H1 (cell line): Measurements from ENCODE around the gene KCNB1. TPM values are rescaled to one million over a fixed set of nuclear protein-coding genes. Genes with fewer than 3 reads are reported as not detected.

ENCODE experiments used
- CTCF ChIA-PET: fragments of 300-600 bp; sonication (Branson Sonifier 250); formaldehyde crosslinking; loops from one replicate; lab custom pipeline; 2021; ENCODE audit not compliant: partially characterized antibody; lab: Charles Lee
- POLR2A ChIA-PET: fragments of 300-600 bp; sonication (Branson Sonifier 250); formaldehyde crosslinking; loops from one replicate; lab custom pipeline; 2021; ENCODE audit warnings: inconsistent platforms; ENCODE audit not compliant: partially characterized antibody; lab: Charles Lee
- DNase-seq, 2 experiments: peaks; one replicate each; pipeline versions ENCODE4 v3.0.0 to v3.0.0-alpha.2; 2010 to 2022; ENCODE audit warnings: low spot score in 2 of 2, low read depth in 1 of 2, mixed read lengths in 1 of 2
- FAIRE-seq: peaks from 2 replicates; lab custom pipeline; 2011; peaks lifted over from hg19 to GRCh38; lab: Jason Lieb, UNC
- H2AFZ ChIP-seq: 2 replicates; pipeline ENCODE4 v1.8.1; 2012; ENCODE audit warnings: low read length, inconsistent platforms
- H2AK5ac ChIP-seq: 2 replicates; pipeline ENCODE4 v1.6.1; 2013; ENCODE audit warnings: low read depth, low read length
- H2BK120ac ChIP-seq: replicated peaks from 2 replicates; pipeline ENCODE3; 2013; ENCODE audit warnings: low read depth, low read length, inconsistent platforms
- H2BK12ac ChIP-seq: 2 replicates; pipeline ENCODE4 v1.6.1; 2013; ENCODE audit warnings: low read depth, low read length
- H2BK15ac ChIP-seq: 2 replicates; pipeline ENCODE4 v1.6.1; 2013; ENCODE audit warnings: low read length
- H2BK20ac ChIP-seq: 2 replicates; pipeline ENCODE4 v1.6.1; 2013; ENCODE audit warnings: low read length
- H2BK5ac ChIP-seq: 2 replicates; pipeline ENCODE4 v1.6.1; 2013; ENCODE audit warnings: low read depth, low read length
- H3K14ac ChIP-seq: 2 replicates; pipeline ENCODE4 v1.6.1; 2013; ENCODE audit warnings: inconsistent platforms; ENCODE audit not compliant: insufficient read length
- H3K18ac ChIP-seq: 2 replicates; pipeline ENCODE4 v1.6.1; 2013; ENCODE audit warnings: low read length; ENCODE audit errors: extremely low read depth
- H3K23ac ChIP-seq: 2 replicates; pipeline ENCODE4 v1.6.1; 2013; ENCODE audit warnings: inconsistent platforms; ENCODE audit not compliant: insufficient read length
- H3K23me2 ChIP-seq: 2 replicates; pipeline ENCODE4 v1.6.1; 2013; ENCODE audit warnings: low read depth, low read length
- H3K27ac ChIP-seq: 2 replicates; pipeline ENCODE4 v1.6.1; 2011; ENCODE audit warnings: low read depth, low read length, inconsistent platforms
- H3K27me3 ChIP-seq, 4 experiments: replicated peaks in 1 of 4; 1 replicate in 1 of 4; 2 replicates in 3 of 4; pipeline versions ENCODE4 v1.6.1 to v1.8.1; 2011 to 2013; ENCODE audit warnings: low read length in 3 of 4, mild to moderate bottlenecking in 3 of 4, inconsistent platforms in 2 of 4, mixed read lengths in 2 of 4, moderate library complexity in 1 of 4; ENCODE audit not compliant: control insufficient read depth in 3 of 4, insufficient read depth in 3 of 4; ENCODE audit errors: extremely low read depth in 1 of 4
- H3K36me3 ChIP-seq, 4 experiments: 2 replicates each; pipeline versions ENCODE4 v1.6.1 to v1.8.1; 2011 to 2013; ENCODE audit warnings: mild to moderate bottlenecking in 4 of 4, low read length in 3 of 4, moderate library complexity in 2 of 4, control low read depth in 1 of 4, inconsistent platforms in 1 of 4; ENCODE audit not compliant: insufficient read depth in 4 of 4, control insufficient read depth in 2 of 4
- H3K4ac ChIP-seq: replicated peaks from 2 replicates; pipeline ENCODE3; 2013; ENCODE audit warnings: low read length, low read depth, mixed read lengths, inconsistent platforms; ENCODE audit not compliant: insufficient read length
- H3K4me1 ChIP-seq, 4 experiments: replicated peaks in 1 of 4; 1 replicate in 1 of 4; 2 replicates in 3 of 4; pipeline versions ENCODE4 v1.6.1 to v1.8.1; 2011 to 2013; ENCODE audit warnings: low read length in 3 of 4, inconsistent platforms in 2 of 4, mixed read lengths in 1 of 4; ENCODE audit not compliant: insufficient read depth in 4 of 4, control insufficient read depth in 3 of 4
- H3K4me2 ChIP-seq, 2 experiments: 2 replicates each; pipeline versions ENCODE4 v1.6.1 to v1.8.1; 2011 to 2013; ENCODE audit warnings: low read depth in 2 of 2, low read length in 2 of 2, control low read depth in 1 of 2, inconsistent platforms in 1 of 2, mild to moderate bottlenecking in 1 of 2; ENCODE audit not compliant: insufficient read depth in 1 of 2
- H3K4me3 ChIP-seq, 4 experiments: fragments of 200-600, 300-600 bp in 1 of 4; sonication (generic), shearing (Covaris generic), sonication (Bioruptor Twin) in 1 of 4; 2 replicates each; pipeline versions ENCODE4 v1.5.1 to v1.8.1; 2011 to 2016; ENCODE audit warnings: low read length in 4 of 4, low read depth in 3 of 4, control low read depth in 2 of 4, inconsistent platforms in 2 of 4, mild to moderate bottlenecking in 2 of 4, mixed read lengths in 1 of 4, moderate library complexity in 1 of 4; ENCODE audit not compliant: insufficient read depth in 2 of 4; ENCODE audit errors: extremely low read depth in 1 of 4
- H3K56ac ChIP-seq: replicated peaks from 2 replicates; pipeline ENCODE3; 2013; ENCODE audit warnings: low read depth, mild to moderate bottlenecking, mixed read lengths, low read length, inconsistent platforms; ENCODE audit not compliant: insufficient read length
- H3K79me1 ChIP-seq: 2 replicates; pipeline ENCODE4 v1.6.1; 2013; ENCODE audit warnings: low read depth, low read length, control low read depth
- H3K79me2 ChIP-seq, 2 experiments: 2 replicates each; pipeline versions ENCODE4 v1.6.1 to v1.8.1; 2012 to 2013; ENCODE audit warnings: low read length in 2 of 2, mild to moderate bottlenecking in 2 of 2, inconsistent platforms in 1 of 2; ENCODE audit not compliant: insufficient read depth in 2 of 2, control insufficient read depth in 1 of 2
- H3K9ac ChIP-seq, 4 experiments: replicated peaks in 1 of 4; 1 replicate in 1 of 4; 2 replicates in 3 of 4; pipeline versions ENCODE4 v1.6.1 to v1.8.1; 2011 to 2013; ENCODE audit warnings: low read depth in 3 of 4, low read length in 3 of 4, control low read depth in 2 of 4, mild to moderate bottlenecking in 2 of 4, moderate library complexity in 2 of 4, inconsistent platforms in 1 of 4; ENCODE audit errors: extremely low read depth in 1 of 4
- H3K9me3 ChIP-seq, 2 experiments: 2 replicates each; pipeline versions ENCODE4 v1.6.1 to v1.8.1; 2012 to 2013; ENCODE audit warnings: mild to moderate bottlenecking in 2 of 2, moderate library complexity in 2 of 2, control low read depth in 1 of 2, inconsistent platforms in 1 of 2, low read depth in 1 of 2, low read length in 1 of 2, mixed read lengths in 1 of 2; ENCODE audit not compliant: insufficient read depth in 2 of 2
- H4K20me1 ChIP-seq, 2 experiments: replicated peaks in 1 of 2; 2 replicates each; pipeline versions ENCODE3 to v1.8.1; 2011 to 2013; ENCODE audit warnings: inconsistent platforms in 2 of 2, low read length in 2 of 2, mild to moderate bottlenecking in 1 of 2; ENCODE audit not compliant: insufficient read depth in 2 of 2, control insufficient read depth in 1 of 2
- H4K5ac ChIP-seq: 2 replicates; pipeline ENCODE4 v1.6.1; 2013; ENCODE audit warnings: low read length, low read depth, mixed read lengths, inconsistent platforms; ENCODE audit not compliant: insufficient read length
- H4K8ac ChIP-seq: 2 replicates; pipeline ENCODE4 v1.8.0; 2013; ENCODE audit warnings: mild to moderate bottlenecking, moderate library complexity, low read length, inconsistent platforms; ENCODE audit not compliant: insufficient read depth; ENCODE audit errors: extremely low read depth
- H4K91ac ChIP-seq: replicated peaks from 2 replicates; pipeline ENCODE3; 2013; ENCODE audit warnings: low read length, mixed read lengths, inconsistent platforms; ENCODE audit not compliant: insufficient read length
- BACH1 ChIP-seq: IDR thresholded peaks from 2 replicates; pipeline ENCODE4 v1.6.1; 2012; ENCODE audit warnings: low read length, improper control_type of control experiment
- BRCA1 ChIP-seq: IDR thresholded peaks from 2 replicates; pipeline ENCODE4 v1.6.1; 2012; ENCODE audit warnings: low read depth, low read length, improper control_type of control experiment
- KDM1A ChIP-seq: fragments of 200-600, 300-600 bp; sonication (generic); IDR thresholded peaks from 2 replicates; pipeline ENCODE4 v1.7.1; 2016; ENCODE audit warnings: mild to moderate bottlenecking, low read length, borderline replicate concordance
- NANOG ChIP-seq: IDR thresholded peaks from 2 replicates; pipeline ENCODE4 v1.6.1; 2011; ENCODE audit warnings: low read length, low read depth, mild to moderate bottlenecking, inconsistent platforms; ENCODE audit not compliant: insufficient read depth, poor library complexity, severe bottlenecking
- RBBP5 ChIP-seq: IDR thresholded peaks from 2 replicates; pipeline ENCODE4 v1.7.1; 2012; ENCODE audit warnings: low read depth, mild to moderate bottlenecking, inconsistent platforms, low read length, moderate library complexity, borderline replicate concordance
- RFX5 ChIP-seq: IDR thresholded peaks from 2 replicates; pipeline ENCODE4 v1.6.1; 2011; ENCODE audit warnings: low read depth, low read length, improper control_type of control experiment, borderline replicate concordance
- RNF2 ChIP-seq: fragments of 200-900, 300-1000 bp; sonication (generic); IDR thresholded peaks from 2 replicates; pipeline ENCODE4 v1.7.1; 2016; ENCODE audit warnings: borderline replicate concordance, low read depth, mild to moderate bottlenecking, antibody characterized with exemption, low read length; ENCODE audit not compliant: poor library complexity, severe bottlenecking; ENCODE audit errors: missing control alignments
- RXRA ChIP-seq: IDR thresholded peaks from 2 replicates; pipeline ENCODE4 v1.6.1; 2011; ENCODE audit warnings: low read depth, mild to moderate bottlenecking, low read length, moderate library complexity; ENCODE audit not compliant: insufficient read depth
- SIN3A ChIP-seq, 2 experiments: IDR thresholded peaks in 1 of 2; conservative IDR thresholded peaks in 1 of 2; 2 replicates each; pipeline ENCODE4 v1.6.1; 2011 to 2012; ENCODE audit warnings: low read length in 2 of 2, improper control_type of control experiment in 1 of 2, low read depth in 1 of 2, mild to moderate bottlenecking in 1 of 2
- TBP ChIP-seq: IDR thresholded peaks from 2 replicates; pipeline ENCODE4 v1.6.1; 2011; ENCODE audit warnings: low read depth, low read length, improper control_type of control experiment
- TCF12 ChIP-seq: IDR thresholded peaks from 2 replicates; pipeline ENCODE4 v1.6.1; 2011; ENCODE audit warnings: low read depth, mild to moderate bottlenecking, low read length
- WGBS, 2 experiments: shearing (Covaris generic) in 1 of 2; methylation state at CpG; one replicate each; pipeline versions ENCODE4 v1.1.6 to v1.1.7; 2013 to 2015; ENCODE audit warnings: low lambda C conversion rate in 2 of 2, mixed read lengths in 2 of 2, inconsistent platforms in 1 of 2, low coverage in 1 of 2, missing lambda C conversion rate in 1 of 2; ENCODE audit not compliant: insufficient replicate concordance in 2 of 2, insufficient coverage in 1 of 2, insufficient read length in 1 of 2; ENCODE audit errors: extremely low coverage in 1 of 2, missing lambda C conversion rate in 1 of 2; 5-methylcytosine and 5-hydroxymethylcytosine counted together
- polyA plus RNA-seq, 7 experiments: library from polyadenylated mRNA; depleted of rRNA in 3 of 7; stranded (reverse) in 5 of 7; unstranded in 2 of 7; fragments of >200 nt in 5 of 7; fragments of 200-250 nt in 2 of 7; gene quantifications; 1 replicate in 5 of 7; 2 replicates in 1 of 7; 4 replicates in 1 of 7; pipeline versions ENCODE4 v1.2.1 to v1.2.3, GENCODE V29; 2011 to 2013; ENCODE audit warnings: missing spikeins in 2 of 7, mixed read lengths in 2 of 7
- total RNA-seq: library from RNA; stranded (reverse); fragmentation: NEBNext Ultra II Directional; extraction: Animal tissue kit (Norgen Biotek cat#: 25700); gene quantifications from 2 replicates; pipeline ENCODE4 v1.2.1, GENCODE V29; 2021
- TF ChIP-seq, protein P1 (sequence below): IDR thresholded peaks from 2 replicates; pipeline ENCODE4 v1.6.1; 2012; ENCODE audit warnings: low read length, inconsistent platforms

Gene KCNB1
- total and polyA plus RNA-seq, 2 of the 8 experiments (the other 6 are each of a cell fraction or from before 2014, with no cell fraction given) = 0.58 to 0.67 TPM

DNA sequence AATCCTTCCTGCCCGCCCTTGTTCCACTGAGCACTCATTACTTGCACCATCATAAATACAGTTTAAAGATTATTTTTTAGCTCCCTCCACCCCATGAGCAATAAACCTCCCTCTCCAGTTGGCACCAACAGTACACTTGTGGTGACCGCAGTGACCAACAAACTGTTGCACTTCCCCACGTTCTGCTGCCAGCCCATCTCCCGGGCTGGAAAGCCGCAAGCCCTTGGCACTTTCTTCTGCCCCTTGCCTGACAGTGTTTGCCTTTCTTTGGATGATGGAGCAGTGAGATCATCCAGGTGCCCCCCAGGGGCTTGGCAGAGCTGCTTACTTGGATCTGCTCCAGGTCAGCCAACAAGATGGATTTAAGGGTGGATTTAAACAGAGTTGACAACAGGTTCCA is 21.6 kb downstream of the KCNB1 start:
- no peak overlapping the region for H3K4me3 ChIP-seq
- CTCF ChIA-PET = interaction anchor here (1.0 kb wide), 1 partner anchor 76 kb away, joined by 3 read pairs; no protein-coding TSS in a partner anchor
- no peak for FAIRE-seq
- TF ChIP-seq RBBP5 (no peak), RNF2 (no peak), BACH1 (no peak), TBP (no peak), BRCA1 (no peak), TCF12 (no peak), KDM1A (no peak), NANOG (no peak), SIN3A (conservative IDR thresholded peaks at IDR 0.05 in 1 of 2, IDR thresholded peaks at IDR 0.05 in 1 of 2; ENCODE audit: low read depth in 1 of 2, low read length in 2 of 2) (no peak), RFX5 (no peak), RXRA (no peak)
- TF ChIP-seq, protein P1, sequence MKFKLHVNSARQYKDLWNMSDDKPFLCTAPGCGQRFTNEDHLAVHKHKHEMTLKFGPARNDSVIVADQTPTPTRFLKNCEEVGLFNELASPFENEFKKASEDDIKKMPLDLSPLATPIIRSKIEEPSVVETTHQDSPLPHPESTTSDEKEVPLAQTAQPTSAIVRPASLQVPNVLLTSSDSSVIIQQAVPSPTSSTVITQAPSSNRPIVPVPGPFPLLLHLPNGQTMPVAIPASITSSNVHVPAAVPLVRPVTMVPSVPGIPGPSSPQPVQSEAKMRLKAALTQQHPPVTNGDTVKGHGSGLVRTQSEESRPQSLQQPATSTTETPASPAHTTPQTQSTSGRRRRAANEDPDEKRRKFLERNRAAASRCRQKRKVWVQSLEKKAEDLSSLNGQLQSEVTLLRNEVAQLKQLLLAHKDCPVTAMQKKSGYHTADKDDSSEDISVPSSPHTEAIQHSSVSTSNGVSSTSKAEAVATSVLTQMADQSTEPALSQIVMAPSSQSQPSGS = no peak

More for the DNA sequence above, 21.6 kb downstream of the KCNB1 start:
- Histone ChIP-seq H2BK5ac (no peak overlapping the region), H3K36me3 (no peaks in the 10 kb centered on the region), H4K5ac (no peak overlapping the region), H3K4me1 (no peaks in the 10 kb centered on the region), H3K79me2 (no peaks in the 10 kb centered on the region), H2BK12ac (no peak overlapping the region), H3K4me2 (no peak overlapping the region), H3K79me1 (no peaks in the 10 kb centered on the region; the same call in 1 of the 2 replicates), H2AK5ac (no peak overlapping the region), H3K23me2 (no peaks in the 10 kb centered on the region), H3K9me3 (no peaks in the 10 kb centered on the region), H4K8ac (no peak overlapping the region), H3K14ac (no peak overlapping the region), H3K27ac (no peak overlapping the region), H3K9ac (no peak overlapping the region), H2BK20ac (no peak overlapping the region), H3K23ac (no peak overlapping the region), H2BK120ac (no peak overlapping the region), H3K27me3 (no peaks in the 10 kb centered on the region), H3K18ac (no peak overlapping the region), H3K56ac (no peak overlapping the region), H3K4ac (no peak overlapping the region), H2AFZ (no peak overlapping the region), H4K91ac (no peak overlapping the region), H4K20me1 (no peaks in the 10 kb centered on the region), H2BK15ac (no peak overlapping the region)
- WGBS, 2 experiments = 88% methylated on average over 5 of the region's 5 CpGs; no CpG with 5 or more reads in 1 of the 2 experiments
- POLR2A ChIA-PET = no interaction called here
- DNase-seq = no peak
